HEK293T (cell line): ENCODE measurements around the gene CBX1.

Experiments used
- BHLHE40 ChIP-seq: fragments of 450-650 bp; IDR thresholded peaks from 2 replicates; pipeline ENCODE4 v1.6.1; 2016; ENCODE audit warnings: mild to moderate bottlenecking, moderate library complexity, borderline replicate concordance
- CTBP1 ChIP-seq: fragments of 450-650 bp; IDR thresholded peaks from 2 replicates; pipeline ENCODE4 v1.6.1; 2016; ENCODE audit warnings: borderline replicate concordance
- ELF4 ChIP-seq: fragments of 450-650 bp; IDR thresholded peaks from 2 replicates; pipeline ENCODE4 v1.6.1; 2017; ENCODE audit warnings: antibody characterized with exemption
- FOXK2 ChIP-seq: fragments of 450-650 bp; IDR thresholded peaks from 2 replicates; pipeline ENCODE4 v1.6.1; 2016; ENCODE audit warnings: mild to moderate bottlenecking
- FOXM1 ChIP-seq: fragments of 450-650 bp; IDR thresholded peaks from 2 replicates; pipeline ENCODE4 v1.6.1; 2017; ENCODE audit warnings: mild to moderate bottlenecking, borderline replicate concordance
- HDGF ChIP-seq: fragments of 450-650 bp; IDR thresholded peaks from 2 replicates; pipeline ENCODE4 v1.6.1; 2017; ENCODE audit warnings: antibody characterized with exemption, borderline replicate concordance
- SP1 ChIP-seq: fragments of 450-650 bp; IDR thresholded peaks from 2 replicates; pipeline ENCODE4 v1.6.1; 2017
- SUZ12 ChIP-seq: fragments of 450-650 bp; IDR thresholded peaks from 2 replicates; pipeline ENCODE4 v1.6.1; 2016; ENCODE audit warnings: mild to moderate bottlenecking

GRCh38 chr17:48121923-48122664, 20.8 kb upstream of the CBX1 start:
- TF ChIP-seq BHLHE40 (no peak), SUZ12 (no peak), ELF4 (no peak), FOXK2 (no peak), CTBP1 (no peak), FOXM1 (no peak), HDGF (no peak), SP1 (no peak)
